Neural cell (in vitro differentiated cells): Measurements from ENCODE around the gene SIL1.

ENCODE experiments used
- EP300 ChIP-seq: fragments of 450-650 bp; conservative IDR thresholded peaks from 2 replicates; pipeline ENCODE4 v1.6.1; 2014; ENCODE audit warnings: antibody characterized with exemption, mild to moderate bottlenecking, moderate library complexity; ENCODE audit not compliant: poor library complexity, severe bottlenecking
- EZH2 ChIP-seq: fragments of 200-600, 300-800 bp; shearing (Covaris generic), sonication (generic); IDR thresholded peaks from 2 replicates; pipeline ENCODE4 v1.6.1; 2014; ENCODE audit warnings: antibody characterized with exemption, low read length, borderline replicate concordance, mild to moderate bottlenecking; ENCODE audit not compliant: insufficient read depth, poor library complexity, severe bottlenecking
- MXI1 ChIP-seq: fragments of 450-650 bp; conservative IDR thresholded peaks from 2 replicates; pipeline ENCODE4 v1.6.1; 2014; ENCODE audit warnings: antibody characterized with exemption, mild to moderate bottlenecking; ENCODE audit not compliant: poor library complexity, severe bottlenecking
- POLR2AphosphoS5 ChIP-seq: IDR thresholded peaks from 2 replicates; pipeline ENCODE4 v1.6.1; 2012
- RAD21 ChIP-seq: fragments of 450-650 bp; conservative IDR thresholded peaks from 2 replicates; pipeline ENCODE4 v1.6.1; 2014; ENCODE audit warnings: antibody characterized with exemption, mild to moderate bottlenecking, moderate library complexity
- SMC3 ChIP-seq: fragments of 450-650 bp; conservative IDR thresholded peaks from 2 replicates; pipeline ENCODE4 v1.6.1; 2014; ENCODE audit warnings: antibody characterized with exemption, mild to moderate bottlenecking, moderate library complexity; ENCODE audit not compliant: poor library complexity
- TAF1 ChIP-seq: IDR thresholded peaks from 2 replicates; pipeline ENCODE4 v1.6.1; 2012; ENCODE audit warnings: low read depth
- TF ChIP-seq, protein P1 (sequence below): fragments of 450-650 bp; IDR thresholded peaks from 2 replicates; pipeline ENCODE4 v1.5.1; 2014; ENCODE audit warnings: antibody characterized with exemption, mild to moderate bottlenecking, moderate library complexity; ENCODE audit not compliant: poor library complexity, severe bottlenecking
- TF ChIP-seq, protein P2 (sequence below): IDR thresholded peaks from 2 replicates; pipeline ENCODE4 v1.6.1; 2012; ENCODE audit warnings: borderline replicate concordance

DNA sequence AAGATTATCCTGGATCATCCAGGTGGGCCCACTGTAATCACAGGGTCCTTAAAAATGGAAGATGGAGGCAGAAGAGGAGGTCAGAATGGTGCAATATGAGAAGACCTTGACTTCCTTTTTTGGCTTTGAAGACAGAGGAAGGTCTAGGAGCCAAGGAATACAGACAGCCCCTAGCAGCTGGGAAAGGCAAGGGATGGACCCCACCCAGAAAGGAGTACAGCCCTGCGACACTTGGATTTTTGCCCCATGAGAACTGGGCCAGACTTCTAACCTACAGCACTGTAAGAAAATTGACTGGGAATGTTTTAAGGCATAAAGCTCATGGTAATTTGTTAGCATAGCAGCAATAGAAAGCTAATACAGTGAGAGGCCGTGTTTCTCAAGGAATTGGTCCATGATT is 256.1 kb downstream of the SIL1 start:
- TF ChIP-seq, protein P1, sequence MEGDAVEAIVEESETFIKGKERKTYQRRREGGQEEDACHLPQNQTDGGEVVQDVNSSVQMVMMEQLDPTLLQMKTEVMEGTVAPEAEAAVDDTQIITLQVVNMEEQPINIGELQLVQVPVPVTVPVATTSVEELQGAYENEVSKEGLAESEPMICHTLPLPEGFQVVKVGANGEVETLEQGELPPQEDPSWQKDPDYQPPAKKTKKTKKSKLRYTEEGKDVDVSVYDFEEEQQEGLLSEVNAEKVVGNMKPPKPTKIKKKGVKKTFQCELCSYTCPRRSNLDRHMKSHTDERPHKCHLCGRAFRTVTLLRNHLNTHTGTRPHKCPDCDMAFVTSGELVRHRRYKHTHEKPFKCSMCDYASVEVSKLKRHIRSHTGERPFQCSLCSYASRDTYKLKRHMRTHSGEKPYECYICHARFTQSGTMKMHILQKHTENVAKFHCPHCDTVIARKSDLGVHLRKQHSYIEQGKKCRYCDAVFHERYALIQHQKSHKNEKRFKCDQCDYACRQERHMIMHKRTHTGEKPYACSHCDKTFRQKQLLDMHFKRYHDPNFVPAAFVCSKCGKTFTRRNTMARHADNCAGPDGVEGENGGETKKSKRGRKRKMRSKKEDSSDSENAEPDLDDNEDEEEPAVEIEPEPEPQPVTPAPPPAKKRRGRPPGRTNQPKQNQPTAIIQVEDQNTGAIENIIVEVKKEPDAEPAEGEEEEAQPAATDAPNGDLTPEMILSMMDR: no peak
- TF ChIP-seq POLR2AphosphoS5 (no peak), MXI1 (no peak), EZH2 (no peak), TAF1 (no peak), EP300 (no peak), RAD21 (no peak), SMC3 (no peak)
- TF ChIP-seq, protein P2, sequence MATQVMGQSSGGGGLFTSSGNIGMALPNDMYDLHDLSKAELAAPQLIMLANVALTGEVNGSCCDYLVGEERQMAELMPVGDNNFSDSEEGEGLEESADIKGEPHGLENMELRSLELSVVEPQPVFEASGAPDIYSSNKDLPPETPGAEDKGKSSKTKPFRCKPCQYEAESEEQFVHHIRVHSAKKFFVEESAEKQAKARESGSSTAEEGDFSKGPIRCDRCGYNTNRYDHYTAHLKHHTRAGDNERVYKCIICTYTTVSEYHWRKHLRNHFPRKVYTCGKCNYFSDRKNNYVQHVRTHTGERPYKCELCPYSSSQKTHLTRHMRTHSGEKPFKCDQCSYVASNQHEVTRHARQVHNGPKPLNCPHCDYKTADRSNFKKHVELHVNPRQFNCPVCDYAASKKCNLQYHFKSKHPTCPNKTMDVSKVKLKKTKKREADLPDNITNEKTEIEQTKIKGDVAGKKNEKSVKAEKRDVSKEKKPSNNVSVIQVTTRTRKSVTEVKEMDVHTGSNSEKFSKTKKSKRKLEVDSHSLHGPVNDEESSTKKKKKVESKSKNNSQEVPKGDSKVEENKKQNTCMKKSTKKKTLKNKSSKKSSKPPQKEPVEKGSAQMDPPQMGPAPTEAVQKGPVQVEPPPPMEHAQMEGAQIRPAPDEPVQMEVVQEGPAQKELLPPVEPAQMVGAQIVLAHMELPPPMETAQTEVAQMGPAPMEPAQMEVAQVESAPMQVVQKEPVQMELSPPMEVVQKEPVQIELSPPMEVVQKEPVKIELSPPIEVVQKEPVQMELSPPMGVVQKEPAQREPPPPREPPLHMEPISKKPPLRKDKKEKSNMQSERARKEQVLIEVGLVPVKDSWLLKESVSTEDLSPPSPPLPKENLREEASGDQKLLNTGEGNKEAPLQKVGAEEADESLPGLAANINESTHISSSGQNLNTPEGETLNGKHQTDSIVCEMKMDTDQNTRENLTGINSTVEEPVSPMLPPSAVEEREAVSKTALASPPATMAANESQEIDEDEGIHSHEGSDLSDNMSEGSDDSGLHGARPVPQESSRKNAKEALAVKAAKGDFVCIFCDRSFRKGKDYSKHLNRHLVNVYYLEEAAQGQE: no peak
